BLaER1 treated with 17β-estradiol and CSF1 and Interleukin-3, amounts not matched to agents 10 nM and 100 nM (cell line): ENCODE data around the gene ACSBG1.
A peak's percentile ranks its signal among the peaks of the same experiment; 100 is the strongest.

Source experiments
- H3K27ac ChIP-seq, 11 experiments: shearing (Covaris generic); formaldehyde crosslinking; 2 replicates each; pipeline ENCODE4 v1.8.1; 2022
- H3K27me3 ChIP-seq, 11 experiments: shearing (Covaris generic); formaldehyde crosslinking; 2 replicates each; pipeline ENCODE4 v1.8.1; 2022
- H3K36me3 ChIP-seq, 11 experiments: shearing (Covaris generic); formaldehyde crosslinking; 2 replicates each; pipeline ENCODE4 v1.8.1; 2022
- H3K4me1 ChIP-seq, 10 experiments: shearing (Covaris generic); formaldehyde crosslinking; 2 replicates each; pipeline ENCODE4 v1.8.1; 2022
- H3K4me2 ChIP-seq, 11 experiments: shearing (Covaris generic); formaldehyde crosslinking; 2 replicates each; pipeline ENCODE4 v1.8.1; 2022
- H3K4me3 ChIP-seq, 10 experiments: shearing (Covaris generic); formaldehyde crosslinking; 2 replicates each; pipeline ENCODE4 v1.8.1; 2022
- H3K9ac ChIP-seq, 11 experiments: shearing (Covaris generic); formaldehyde crosslinking; 2 replicates each; pipeline ENCODE4 v1.8.1; 2022
- H3K9me3 ChIP-seq, 11 experiments: shearing (Covaris generic); formaldehyde crosslinking; replicated peaks in 1 of 11; 2 replicates each; pipeline ENCODE4 v1.8.1; 2022
- H4K20me1 ChIP-seq, 11 experiments: shearing (Covaris generic); formaldehyde crosslinking; 2 replicates each; pipeline ENCODE4 v1.8.1; 2022
- Cebpa-rat ChIP-seq, 11 experiments: shearing (Covaris generic); IDR thresholded peaks; 2 replicates each; pipeline ENCODE4 v1.8.1; 2022

The ACSBG1 gene

DNA sequence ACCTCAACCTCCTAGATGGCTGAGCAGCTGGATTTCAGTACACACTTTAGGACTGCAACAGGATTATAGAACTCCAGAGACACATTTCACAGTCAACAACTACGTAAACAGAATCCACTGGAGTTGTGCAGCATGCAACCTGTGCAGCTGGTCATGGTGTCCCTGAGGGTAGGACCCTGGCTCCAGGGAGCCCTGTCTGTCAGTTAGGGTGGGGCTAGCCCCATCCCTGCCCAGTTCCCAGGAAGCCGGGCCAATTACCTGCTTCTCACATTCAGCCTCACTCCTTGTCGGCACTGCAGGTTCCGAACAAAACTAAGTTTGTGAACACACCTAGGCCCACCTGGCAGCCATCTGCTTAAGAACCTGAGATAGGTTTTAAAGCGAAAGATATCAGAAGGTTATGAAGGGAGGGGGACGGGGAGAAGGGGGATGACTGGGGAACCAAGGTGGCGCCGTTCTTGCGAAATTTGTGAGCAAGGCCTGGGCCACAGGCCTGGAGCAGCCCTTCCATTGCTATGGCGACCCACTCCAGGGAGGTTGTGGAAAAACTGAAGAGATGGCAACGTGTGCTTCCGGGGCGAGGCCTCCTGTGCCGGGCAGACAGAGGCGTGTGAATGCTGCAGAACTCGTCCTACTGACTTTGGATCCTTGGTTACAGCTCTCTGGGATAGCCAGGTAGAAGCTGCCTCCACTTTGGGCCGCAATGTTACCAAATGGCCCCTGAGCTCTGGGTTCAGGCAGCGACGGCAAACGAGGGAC lies 25.3 kb downstream of the ACSBG1 start:
- 0 out of 22 replicates have a peak overlapping the region, but pooled peaks of 1 of the 11 experiments have one; percentile 19 for H3K4me2 ChIP-seq
- 0 out of 22 replicates have a peak, but pooled peaks of 1 of the 11 experiments have one; percentile 11 for TF ChIP-seq Cebpa-rat (IDR thresholded peaks at IDR 0.05)
- H3K36me3 ChIP-seq: no peaks in the 10 kb centered on the region
- H3K9ac ChIP-seq: no peak overlapping the region
- H3K9me3 ChIP-seq: no peaks in the 10 kb centered on the region
- H3K4me3 ChIP-seq: no peak overlapping the region
- peaks cover 8 to 38% (median 27%) of the 10 kb centered on the region in 10 experiments for H3K4me1 ChIP-seq
- H4K20me1 ChIP-seq: no peaks in the 10 kb centered on the region; a peak in 1 of 22 replicates
- no peaks in the 10 kb centered on the region for H3K27me3 ChIP-seq
- H3K27ac ChIP-seq: no peak overlapping the region

GRCh38 chr15:78208341-78208844 lies 26.0 kb downstream of the ACSBG1 start:
- TF ChIP-seq Cebpa-rat (IDR thresholded peaks at IDR 0.05): no peak
- Histone ChIP-seq H3K4me1 (peaks cover 8 to 38% (median 27%) of the 10 kb centered on the region in 10 experiments), H4K20me1 (peaks cover 0 to 5% (median 0%) of the 10 kb centered on the region in 11 experiments; a peak in 3 of 22 replicates), H3K4me2 (no peak overlapping the region), H3K9me3 (no peaks in the 10 kb centered on the region), H3K36me3 (no peaks in the 10 kb centered on the region), H3K4me3 (no peak overlapping the region), H3K27ac (no peak overlapping the region), H3K27me3 (no peaks in the 10 kb centered on the region), H3K9ac (no peak overlapping the region)

DNA sequence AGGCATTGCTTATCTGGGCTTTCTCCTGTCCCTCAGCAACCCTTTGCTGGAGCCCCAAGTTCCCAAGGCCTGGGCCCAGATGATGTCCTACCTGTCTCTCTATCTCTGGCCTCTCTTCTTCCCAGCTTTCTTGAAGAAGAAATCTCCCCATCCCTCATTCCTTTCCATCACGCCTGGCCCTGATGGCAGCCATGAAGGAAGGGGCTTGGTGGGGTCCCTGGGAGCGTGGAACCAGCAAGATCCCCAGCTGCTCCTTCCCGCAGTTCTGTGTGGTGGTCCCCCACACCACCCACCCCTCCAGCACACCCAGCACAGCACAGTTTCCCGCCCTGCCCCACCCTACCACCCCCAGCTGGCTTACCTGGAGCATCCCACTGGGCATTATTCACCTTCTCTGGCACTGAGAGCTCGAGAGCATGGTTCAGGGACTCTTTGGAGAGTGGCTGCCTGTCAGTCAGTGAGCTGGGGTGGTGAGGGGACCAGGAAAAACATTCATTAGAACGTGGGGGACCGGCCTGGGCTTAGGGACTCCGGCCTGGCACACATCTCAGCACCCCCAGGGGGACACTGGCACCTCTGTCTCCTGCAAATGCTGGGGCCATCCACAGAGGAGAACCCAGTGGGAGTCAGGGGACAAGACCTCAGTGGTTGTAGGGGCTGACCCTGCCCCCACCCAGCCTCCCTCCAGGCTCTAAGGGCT lies 26.6 kb downstream of the ACSBG1 start:
- Histone ChIP-seq H3K27me3 (no peaks in the 10 kb centered on the region), H3K9ac (no peak overlapping the region), H3K9me3 (no peaks in the 10 kb centered on the region), H3K27ac (no peak overlapping the region), H3K36me3 (no peaks in the 10 kb centered on the region), H3K4me3 (no peak overlapping the region), H3K4me1 (peaks cover 7 to 38% (median 26%) of the 10 kb centered on the region in 10 experiments), H4K20me1 (peaks cover 0 to 9% (median 0%) of the 10 kb centered on the region in 11 experiments; a peak in 2 of 22 replicates), H3K4me2 (no peak overlapping the region)
- TF ChIP-seq Cebpa-rat (IDR thresholded peaks at IDR 0.05): no peak

DNA sequence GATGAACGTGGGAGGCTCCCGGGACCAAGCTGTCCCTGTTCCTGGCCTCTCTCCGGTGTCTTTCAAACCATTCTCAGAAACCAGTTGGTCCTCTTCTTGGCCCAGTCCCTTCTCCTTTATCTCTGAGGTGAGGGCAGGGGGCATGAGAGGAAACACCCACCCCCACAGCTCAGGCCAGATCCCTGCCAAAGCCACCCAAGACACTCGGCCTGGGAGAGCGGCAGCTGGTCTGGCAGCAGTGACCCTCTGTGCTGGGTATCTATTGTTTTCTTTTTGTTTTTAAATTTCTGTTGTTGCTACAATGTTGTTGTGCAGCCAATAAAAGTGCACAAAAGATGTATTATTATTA lies 27.3 kb downstream of the ACSBG1 start:
- Histone ChIP-seq H3K9ac (no peak overlapping the region), H4K20me1 (peaks cover 0 to 9% (median 0%) of the 10 kb centered on the region in 11 experiments; a peak in 2 of 22 replicates), H3K4me3 (no peak overlapping the region), H3K36me3 (no peaks in the 10 kb centered on the region), H3K4me1 (peaks cover 0 to 38% (median 24%) of the 10 kb centered on the region in 10 experiments; a peak in 17 of 20 replicates), H3K4me2 (no peak overlapping the region; a peak in 1 of 22 replicates), H3K27me3 (no peaks in the 10 kb centered on the region), H3K9me3 (no peaks in the 10 kb centered on the region), H3K27ac (no peak overlapping the region)
- no peak for TF ChIP-seq Cebpa-rat (IDR thresholded peaks at IDR 0.05)

DNA sequence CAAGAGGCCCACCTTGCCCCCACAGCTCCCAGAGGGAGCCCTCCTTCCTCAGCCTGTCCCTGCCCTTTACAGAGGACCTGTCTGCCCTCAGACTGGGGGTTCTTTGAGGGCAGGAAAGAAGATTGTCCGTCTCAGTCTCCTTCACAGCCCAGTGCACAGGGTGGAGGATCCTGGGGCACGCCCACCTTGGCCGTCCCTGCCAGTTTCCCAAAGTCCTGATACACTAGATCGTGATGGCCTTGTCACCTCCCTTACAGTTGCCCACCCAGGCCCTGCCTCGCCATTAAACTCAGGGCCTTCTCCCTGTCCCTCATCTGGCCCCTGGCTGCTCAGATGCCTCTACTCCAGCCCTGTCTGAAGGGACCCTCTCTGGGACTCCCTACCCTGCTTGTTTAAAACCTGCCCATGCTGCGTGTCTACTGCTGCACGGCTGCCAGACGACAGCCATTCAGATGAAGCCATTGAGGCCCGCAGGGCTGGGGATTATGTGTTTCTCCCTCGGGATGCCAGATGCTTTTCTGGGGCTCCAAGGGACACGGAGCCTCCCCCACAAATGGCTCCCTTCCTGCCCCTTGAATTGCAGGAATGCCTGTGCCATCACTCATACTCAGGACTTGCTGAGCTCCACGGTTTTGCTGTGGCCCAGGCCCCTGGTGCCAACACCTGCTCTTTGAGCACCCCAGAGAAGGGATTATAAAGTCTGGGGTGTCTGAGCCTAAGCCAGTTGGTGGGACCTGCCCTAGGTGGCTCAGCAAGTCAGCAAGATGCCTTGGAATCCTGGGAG lies 27.8 kb downstream of the ACSBG1 start:
- Histone ChIP-seq H3K27me3 (no peaks in the 10 kb centered on the region), H3K4me3 (no peak overlapping the region), H3K9me3 (no peaks in the 10 kb centered on the region), H3K4me2 (peak overlapping the region in 8 of 11 experiments; percentile 24 to 67 (median 54); a peak in 14 of 22 replicates), H3K4me1 (peaks cover 0 to 38% (median 24%) of the 10 kb centered on the region in 10 experiments; a peak in 14 of 20 replicates), H3K27ac (no peak overlapping the region), H3K36me3 (no peaks in the 10 kb centered on the region), H4K20me1 (peaks cover 0 to 9% (median 0%) of the 10 kb centered on the region in 11 experiments; a peak in 2 of 22 replicates), H3K9ac (0 out of 22 replicates have a peak overlapping the region, but pooled peaks of 1 of the 11 experiments have one; percentile 14)
- no peak for TF ChIP-seq Cebpa-rat (IDR thresholded peaks at IDR 0.05)

DNA sequence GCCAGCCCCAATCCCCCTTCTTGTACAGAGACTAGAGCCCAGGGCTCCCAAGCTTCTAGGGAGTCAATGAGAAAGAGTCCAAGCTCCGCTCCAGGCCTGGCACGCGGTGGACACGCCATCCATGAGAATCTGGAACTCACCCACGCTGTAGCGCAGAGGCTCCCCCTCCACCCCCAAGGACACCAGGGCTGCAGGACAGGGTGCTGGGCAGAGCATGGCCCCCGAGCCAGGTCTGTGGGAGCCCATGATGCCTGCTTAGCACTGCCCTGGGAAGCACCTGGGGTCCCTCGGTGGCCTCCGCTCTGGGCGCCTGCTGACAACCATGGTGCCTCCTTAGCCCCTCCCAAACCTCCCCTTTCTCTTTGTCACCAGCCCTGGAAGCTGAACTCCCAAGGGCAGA lies 28.5 kb downstream of the ACSBG1 start:
- peaks cover 0 to 36% (median 24%) of the 10 kb centered on the region in 10 experiments; a peak in 14 of 20 replicates for H3K4me1 ChIP-seq
- H3K4me2 ChIP-seq: peak overlapping the region in 8 of 11 experiments; percentile 24 to 67 (median 54); a peak in 14 of 22 replicates
- no peaks in the 10 kb centered on the region for H3K36me3 ChIP-seq
- TF ChIP-seq Cebpa-rat (IDR thresholded peaks at IDR 0.05): no peak
- 0 out of 22 replicates have a peak overlapping the region, but pooled peaks of 2 of the 11 experiments have one; percentile 11 to 14 for H3K9ac ChIP-seq
- no peak overlapping the region for H3K27ac ChIP-seq
- H3K9me3 ChIP-seq: no peaks in the 10 kb centered on the region
- H3K4me3 ChIP-seq: no peak overlapping the region
- H3K27me3 ChIP-seq: no peaks in the 10 kb centered on the region
- H4K20me1 ChIP-seq: peaks cover 0 to 9% (median 0%) of the 10 kb centered on the region in 11 experiments; a peak in 2 of 22 replicates

GRCh38 chr15:78205337-78205736 lies 29.0 kb downstream of the ACSBG1 start:
- H3K4me3 ChIP-seq: no peak overlapping the region
- H3K9ac ChIP-seq: 0 out of 22 replicates have a peak overlapping the region, but pooled peaks of 1 of the 11 experiments have one; percentile 11
- no peak overlapping the region for H3K27ac ChIP-seq
- H3K9me3 ChIP-seq: no peaks in the 10 kb centered on the region
- peaks cover 0 to 31% (median 20%) of the 10 kb centered on the region in 10 experiments; a peak in 14 of 20 replicates for H3K4me1 ChIP-seq
- no peak for TF ChIP-seq Cebpa-rat (IDR thresholded peaks at IDR 0.05)
- H3K27me3 ChIP-seq: no peaks in the 10 kb centered on the region
- H3K36me3 ChIP-seq: no peaks in the 10 kb centered on the region
- H4K20me1 ChIP-seq: peaks cover 0 to 9% (median 0%) of the 10 kb centered on the region in 11 experiments; a peak in 2 of 22 replicates
- H3K4me2 ChIP-seq: peak overlapping the region in 4 of 11 experiments; percentile 0 to 67 (median 54); a peak in 5 of 22 replicates
